Stimulated activated CD4-positive, alpha-beta T cell treated with anti-CD3 and anti-CD28 coated beads, TNF-alpha, amount 100 ng/mL, for 48 hours (primary cell): ENCODE data around the gene SLC2A4.
"Not testable (repeated sequence)": the region's sequence is repeated elsewhere in the genome, so short reads cannot be mapped to it uniquely, and the experiment has no call there.

Experiments used
- DNase-seq, 3 donors: peaks; one replicate each; pipeline ENCODE4 v3.0.0-alpha.2; 2020; ENCODE audit warnings: low read depth in 3 of 3

The SLC2A4 gene

DNA sequence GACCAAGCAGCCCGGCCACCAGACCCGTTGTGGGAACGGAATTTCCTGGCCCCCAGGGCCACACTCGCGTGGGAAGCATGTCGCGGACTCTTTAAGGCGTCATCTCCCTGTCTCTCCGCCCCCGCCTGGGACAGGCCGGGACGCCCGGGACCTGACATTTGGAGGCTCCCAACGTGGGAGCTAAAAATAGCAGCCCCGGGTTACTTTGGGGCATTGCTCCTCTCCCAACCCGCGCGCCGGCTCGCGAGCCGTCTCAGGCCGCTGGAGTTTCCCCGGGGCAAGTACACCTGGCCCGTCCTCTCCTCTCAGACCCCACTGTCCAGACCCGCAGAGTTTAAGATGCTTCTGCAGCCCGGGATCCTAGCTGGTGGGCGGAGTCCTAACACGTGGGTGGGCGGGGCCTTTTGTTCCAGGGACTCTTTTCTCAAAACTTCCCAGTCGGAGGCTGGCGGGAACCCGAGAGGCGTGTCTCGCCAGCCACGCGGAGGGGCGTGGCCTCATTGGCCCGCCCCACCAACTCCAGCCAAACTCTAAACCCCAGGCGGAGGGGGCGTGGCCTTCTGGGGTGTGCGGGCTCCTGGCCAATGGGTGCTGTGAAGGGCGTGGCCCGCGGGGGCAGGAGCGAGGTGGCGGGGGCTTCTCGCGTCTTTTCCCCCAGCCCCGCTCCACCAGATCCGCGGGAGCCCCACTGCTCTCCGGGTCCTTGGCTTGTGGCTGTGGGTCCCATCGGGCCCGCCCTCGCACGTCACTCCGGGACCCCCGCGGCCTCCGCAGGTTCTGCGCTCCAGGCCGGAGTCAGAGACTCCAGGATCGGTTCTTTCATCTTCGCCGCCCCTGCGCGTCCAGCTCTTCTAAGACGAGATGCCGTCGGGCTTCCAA is at the start of gene SLC2A4:
Gene SLC2A4, plus strand, starts transcription at position 645 of the 879 bp plus-strand sequence. Its CDS starts 217 bp downstream, at position 862.
- DNase-seq: peak; percentile 80 to 95 (median 85)

DNA sequence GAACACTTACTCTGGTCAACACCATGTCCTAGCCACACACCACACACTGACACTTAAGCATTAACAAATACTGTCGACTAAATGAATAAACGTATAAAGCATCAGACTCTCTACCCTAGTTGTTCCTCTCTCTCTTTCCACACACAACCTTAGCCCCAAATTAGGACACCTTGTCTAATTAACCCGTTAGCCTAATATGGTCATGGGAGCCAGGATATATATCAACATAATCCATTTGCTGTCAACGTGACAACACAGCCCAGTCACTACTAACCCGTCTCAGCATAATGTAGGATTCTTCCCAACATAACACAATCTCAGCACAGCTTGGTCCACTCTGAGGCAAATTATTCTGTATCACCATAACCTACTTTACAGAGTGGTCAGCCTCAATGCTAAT is 49.4 kb upstream of the SLC2A4 start:
- no peak for DNase-seq

DNA sequence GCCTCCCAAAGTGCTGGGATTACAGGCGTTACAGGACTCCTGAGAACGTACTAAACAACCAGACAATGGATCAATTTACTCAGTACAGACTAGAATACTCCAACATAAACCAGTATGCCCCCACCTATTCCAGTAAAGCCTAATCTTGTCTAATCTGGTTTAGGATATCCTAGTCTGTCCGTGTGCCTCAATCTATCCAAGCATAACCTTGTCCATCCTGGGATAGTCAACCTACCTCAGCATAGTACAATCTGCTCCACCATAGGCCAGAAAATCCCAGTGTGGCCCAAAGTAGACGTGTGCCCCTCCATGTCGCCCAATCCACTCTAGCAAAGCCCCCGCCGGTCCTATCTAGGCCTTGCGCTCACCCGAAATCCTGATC is 47.8 kb upstream of the SLC2A4 start:
- DNase-seq: no peak

DNA sequence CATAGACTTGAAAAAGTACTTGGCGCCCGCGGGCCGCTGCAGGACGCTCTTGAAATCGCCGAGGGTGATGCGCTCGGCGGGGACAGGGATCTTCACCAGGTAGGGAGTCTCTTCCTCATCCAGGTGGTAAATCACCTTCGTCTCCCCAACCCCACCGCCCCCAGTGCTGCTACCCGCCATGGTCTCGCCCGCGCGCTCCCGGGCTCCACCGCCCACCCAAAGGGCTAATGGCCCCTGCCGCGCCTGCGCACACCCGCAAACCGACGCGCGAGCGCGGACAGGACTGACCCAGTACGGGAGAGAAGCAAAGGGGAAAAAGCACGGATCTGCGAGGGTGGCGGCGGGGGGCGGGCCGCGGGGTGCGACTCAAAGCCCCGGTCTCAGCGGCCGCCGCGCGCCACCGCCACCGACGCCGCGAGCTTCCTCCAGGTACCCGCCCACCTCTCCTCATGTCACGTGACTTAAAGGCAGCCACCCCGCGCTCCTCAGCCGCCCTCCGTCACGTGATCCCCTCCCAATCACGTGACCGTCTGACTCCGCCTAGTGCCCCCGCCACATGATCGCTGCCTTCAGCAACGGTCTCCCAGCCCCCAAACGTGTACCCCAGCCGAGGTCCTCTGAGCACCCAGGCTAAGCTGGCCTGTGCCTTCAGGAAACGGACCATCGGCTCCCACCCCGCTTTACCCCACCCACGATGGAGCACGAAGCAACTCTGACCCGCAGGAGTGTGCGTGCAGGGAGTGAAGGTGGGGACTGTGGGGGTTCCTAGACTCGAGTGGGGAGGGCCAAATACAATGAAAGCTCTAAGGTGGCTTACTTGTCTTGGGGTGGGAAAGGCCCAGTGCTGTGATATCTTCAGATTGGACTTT is 47.2 kb upstream of the SLC2A4 start, which contains the start of gene DVL2:
Gene DVL2, minus strand, starts transcription at position 435 of the 869 bp plus-strand sequence. Its CDS starts 255 bp downstream, at position 180.
- peak; percentile 89 to 95 (median 92) for DNase-seq

DNA sequence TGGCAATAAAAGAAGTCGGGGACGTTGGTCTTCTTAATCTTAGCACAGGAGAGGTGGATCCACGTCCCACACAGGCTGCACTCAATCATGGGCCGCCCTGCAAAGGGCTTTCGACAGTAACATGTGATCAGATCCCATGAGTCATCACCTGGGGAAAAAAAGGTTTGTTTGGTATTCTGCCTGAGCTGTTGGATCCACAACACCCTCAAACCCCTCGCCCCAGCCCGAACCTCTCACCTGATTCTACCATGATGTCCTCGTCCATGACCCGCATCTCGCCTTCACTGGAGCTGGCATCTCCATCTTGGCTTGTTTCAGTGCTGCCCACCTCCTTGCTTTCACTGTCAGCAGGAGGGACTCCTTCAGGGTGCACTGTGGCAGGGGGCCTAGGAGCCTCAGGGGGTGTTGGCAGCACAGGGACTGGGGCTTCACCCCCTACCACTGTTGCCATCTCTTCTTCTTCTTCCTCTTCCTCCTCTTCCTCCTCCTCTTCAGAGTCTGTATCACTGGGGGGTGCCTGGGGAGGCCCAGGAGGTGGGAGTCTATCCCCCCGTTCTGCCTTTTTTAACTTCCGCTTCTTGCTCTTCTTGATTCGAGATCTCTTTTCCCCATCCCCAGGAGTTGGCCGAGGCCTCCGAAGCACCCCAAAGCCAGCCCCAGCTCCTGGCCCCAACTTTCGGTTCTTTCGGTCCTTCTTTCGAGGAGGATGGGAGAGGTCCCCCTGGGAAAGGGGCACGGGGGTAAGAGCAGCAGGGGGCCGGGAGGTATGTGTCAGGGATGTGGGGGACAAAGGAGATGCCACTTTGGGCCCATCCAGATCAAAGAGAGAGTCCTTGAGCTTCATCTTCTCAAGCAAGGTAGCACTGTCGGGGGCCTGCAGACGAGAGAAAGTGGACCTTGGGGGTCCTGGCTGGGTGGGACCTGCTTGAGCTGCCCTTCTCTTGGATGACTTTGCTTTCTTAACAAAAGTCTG is 45.5 kb upstream of the SLC2A4 start:
- DNase-seq: no peak

DNA sequence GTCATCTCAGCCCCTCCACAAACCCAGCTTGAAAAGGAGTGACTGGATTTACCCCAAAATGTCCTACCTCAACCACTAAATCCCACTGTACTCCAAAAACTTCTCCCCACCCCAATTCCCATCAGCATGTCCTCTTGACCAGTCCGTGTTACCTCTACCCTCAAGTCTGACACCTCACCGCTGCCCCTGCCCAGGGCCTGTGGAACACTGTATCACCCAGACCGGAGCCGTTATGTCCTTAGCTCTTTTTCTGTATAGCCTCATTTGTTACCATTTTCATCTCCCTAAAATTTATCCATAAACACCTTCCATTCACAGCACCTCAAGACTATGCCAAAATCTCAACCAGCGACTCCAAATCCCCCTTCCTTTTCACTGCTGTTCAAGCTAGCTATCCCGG is 44.7 kb upstream of the SLC2A4 start:
- no peak for DNase-seq

DNA sequence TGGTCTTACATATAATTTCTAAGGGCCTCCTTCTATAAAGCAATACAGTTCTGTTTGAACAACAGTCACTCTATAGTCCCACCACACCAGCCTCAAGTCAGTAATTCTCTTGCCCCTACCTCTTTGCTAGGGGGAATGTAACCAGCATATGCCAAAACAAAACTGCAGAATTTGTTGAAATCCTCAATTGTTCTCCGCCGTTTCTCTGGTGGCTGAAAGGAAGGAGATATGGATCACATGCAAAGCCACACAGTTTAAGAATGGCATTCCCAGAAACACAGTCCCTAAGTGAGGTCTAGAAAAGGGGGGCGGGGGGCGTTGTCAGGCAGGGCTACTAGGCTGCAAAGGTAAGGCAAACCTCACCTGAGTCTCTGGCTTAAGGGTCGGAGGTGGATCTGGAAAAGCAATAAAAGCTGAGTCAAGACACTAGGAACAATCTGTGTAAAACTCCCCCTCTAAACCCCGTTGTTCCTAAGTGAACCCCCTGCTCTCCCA is 44.2 kb upstream of the SLC2A4 start:
- no peak for DNase-seq

DNA sequence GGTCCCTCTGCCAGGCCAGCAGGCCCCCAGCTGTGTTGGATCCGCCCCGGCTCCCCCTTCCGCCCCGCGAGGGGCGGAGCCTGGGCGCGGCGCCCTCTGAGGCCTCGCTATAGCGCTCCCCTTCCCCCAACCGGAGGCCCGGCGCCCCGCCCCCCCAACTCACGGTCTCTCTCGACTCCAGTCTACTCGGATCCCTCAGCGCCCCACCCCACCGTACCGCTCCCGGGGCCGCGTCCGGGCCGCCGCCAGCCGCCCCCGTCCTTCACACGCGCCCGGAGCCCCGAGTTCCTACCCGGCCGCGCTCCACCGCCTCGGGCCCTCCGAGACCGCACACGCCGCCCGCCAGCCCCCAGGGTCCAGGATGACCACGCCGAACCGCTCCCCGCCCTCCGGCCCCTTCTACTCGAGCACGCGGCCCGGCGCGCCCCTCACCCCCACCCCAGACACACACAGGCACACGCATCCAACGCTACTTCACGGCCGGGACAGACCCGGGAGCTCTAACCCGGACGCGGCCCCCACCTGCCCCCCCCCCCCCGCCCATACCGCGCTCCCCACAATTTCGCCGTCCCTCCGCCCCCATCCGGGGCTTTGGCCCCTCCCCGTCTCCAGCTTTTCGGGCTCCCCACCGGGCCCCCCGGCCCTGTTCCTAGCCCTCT is 43.6 kb upstream of the SLC2A4 start:
- peak; percentile 70 to 83 (median 76) for DNase-seq

DNA sequence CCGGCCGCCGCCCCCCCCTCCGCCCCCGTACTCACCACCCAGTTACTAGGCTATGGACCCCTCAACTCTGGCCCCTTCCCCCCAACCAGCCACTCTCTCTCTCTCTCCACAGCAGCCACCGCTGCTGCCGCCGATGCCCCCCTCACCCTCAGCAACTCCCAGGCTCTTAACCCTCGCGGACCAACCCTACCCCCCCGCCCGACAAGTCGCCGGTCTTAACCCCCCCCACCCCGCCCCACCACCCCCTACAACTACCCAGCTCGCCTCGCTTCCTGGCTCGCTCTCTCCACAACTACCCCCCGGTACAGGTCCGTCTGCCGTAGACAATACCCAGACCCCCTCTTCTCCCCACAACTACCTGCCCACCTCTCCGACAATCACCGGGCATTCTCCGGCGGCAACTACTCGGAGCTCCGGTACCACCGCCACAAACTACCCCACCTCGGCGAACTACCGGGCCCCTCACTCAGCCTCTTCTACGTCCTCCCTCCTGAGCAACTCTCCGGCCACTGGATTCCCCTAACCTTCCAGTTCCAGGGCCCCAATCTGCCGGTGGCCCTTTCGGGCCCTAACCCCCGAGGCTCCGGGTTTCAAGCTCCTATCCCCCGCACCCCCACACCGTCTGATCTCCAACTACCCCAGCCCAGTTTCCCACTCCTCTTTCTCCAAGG is 43.0 kb upstream of the SLC2A4 start:
- no peak for DNase-seq

DNA sequence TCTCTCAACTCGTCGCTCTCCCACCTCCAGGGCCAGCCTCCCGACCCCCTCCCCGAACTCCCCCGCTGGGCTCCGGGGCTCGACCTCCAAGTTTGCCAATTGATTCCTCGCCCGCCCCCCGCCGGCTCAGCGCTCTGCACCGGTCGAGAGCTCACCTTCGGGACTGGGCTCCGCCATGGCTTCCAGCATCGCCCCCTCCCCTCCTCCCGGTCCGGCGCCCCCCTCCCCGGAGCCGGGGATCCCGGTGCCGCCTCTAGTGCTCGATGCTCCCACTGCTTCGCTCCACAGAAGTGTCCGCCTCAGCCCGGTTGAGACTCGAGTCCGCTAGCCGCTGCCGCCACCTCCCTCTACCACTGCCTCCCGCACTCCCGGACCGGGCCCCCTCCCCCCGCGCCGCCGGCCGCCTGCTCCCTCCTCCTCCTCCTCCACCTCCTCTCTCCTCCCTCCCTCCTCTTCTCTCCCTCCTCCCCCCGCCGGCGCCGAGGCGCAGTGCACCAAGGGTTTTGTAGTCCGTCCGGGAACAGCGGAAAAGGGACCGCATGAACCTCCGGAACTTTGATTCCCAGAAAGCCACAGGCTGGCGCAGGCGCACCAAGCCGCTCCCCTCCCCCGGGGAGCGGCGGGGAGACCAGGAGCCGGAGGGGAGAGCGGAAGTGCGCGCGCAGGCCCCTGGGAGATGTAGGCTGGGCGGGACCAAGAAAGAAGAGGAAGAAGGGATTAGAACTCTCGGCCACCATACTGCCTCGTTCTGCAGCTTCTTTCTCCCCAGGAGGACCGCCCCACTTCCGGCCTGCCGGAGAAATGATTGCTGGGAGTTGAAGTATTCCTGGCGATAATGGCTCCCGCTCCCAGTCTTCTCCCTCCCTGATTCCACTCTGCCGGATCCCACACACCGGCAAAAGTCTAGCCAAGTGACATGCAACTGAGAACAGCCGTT is 42.2 kb upstream of the SLC2A4 start, which contains the start of gene PHF23:
Gene PHF23, minus strand, starts transcription at position 367 of the 937 bp plus-strand sequence. Its CDS starts 178 bp downstream, at position 189.
- peak; percentile 93 to 97 (median 95) for DNase-seq

DNA sequence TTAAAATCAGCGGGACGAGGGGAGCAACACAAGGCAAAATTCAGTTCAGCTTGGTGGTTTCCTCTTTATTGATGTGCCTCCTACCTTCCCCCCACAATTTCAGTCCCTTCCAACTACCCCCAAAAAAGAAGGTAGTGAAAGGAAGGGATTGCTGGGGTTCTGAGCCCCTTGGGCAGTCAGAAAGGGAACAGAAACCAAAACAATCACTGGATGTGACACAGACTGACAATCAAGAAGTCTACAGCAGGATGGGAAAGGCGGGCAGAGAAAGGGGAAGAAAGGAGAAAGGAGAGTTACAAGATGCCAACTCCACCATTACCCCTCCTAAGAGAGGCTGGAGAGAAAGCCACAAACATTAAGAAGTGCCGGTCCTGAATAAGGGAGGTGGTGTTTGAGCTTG is 41.1 kb upstream of the SLC2A4 start:
- DNase-seq: no peak

DNA sequence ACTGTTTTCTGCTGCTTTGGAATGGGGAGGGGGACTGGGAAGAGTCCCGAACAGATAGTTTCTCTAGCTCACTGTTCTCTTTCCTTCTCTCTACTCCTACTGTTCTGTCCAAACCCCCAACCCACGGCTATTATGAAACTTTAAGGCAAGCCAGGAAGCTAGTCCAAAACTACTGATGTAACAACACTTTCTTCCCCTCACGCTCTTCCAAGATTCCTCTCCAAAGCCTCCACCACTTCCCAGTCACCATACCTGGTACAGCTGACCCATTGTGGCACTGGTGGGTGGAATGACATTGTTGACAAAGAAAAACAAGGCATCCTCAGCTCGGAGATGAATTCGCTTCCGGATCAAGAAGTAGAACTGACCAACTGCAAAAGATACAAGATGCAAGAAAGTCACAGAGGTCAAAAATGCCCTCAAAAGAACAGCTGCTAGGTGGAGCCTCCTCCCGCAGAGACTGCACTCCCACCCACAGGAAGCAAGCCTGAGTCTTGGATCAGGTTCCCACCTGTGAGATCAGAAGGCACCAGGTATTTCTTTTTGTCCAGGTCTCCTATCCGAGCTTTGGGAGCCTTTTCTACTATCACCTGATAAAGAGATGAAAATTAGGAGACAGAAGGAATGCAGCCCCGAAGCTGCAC is 40.3 kb upstream of the SLC2A4 start:
- no peak for DNase-seq

DNA sequence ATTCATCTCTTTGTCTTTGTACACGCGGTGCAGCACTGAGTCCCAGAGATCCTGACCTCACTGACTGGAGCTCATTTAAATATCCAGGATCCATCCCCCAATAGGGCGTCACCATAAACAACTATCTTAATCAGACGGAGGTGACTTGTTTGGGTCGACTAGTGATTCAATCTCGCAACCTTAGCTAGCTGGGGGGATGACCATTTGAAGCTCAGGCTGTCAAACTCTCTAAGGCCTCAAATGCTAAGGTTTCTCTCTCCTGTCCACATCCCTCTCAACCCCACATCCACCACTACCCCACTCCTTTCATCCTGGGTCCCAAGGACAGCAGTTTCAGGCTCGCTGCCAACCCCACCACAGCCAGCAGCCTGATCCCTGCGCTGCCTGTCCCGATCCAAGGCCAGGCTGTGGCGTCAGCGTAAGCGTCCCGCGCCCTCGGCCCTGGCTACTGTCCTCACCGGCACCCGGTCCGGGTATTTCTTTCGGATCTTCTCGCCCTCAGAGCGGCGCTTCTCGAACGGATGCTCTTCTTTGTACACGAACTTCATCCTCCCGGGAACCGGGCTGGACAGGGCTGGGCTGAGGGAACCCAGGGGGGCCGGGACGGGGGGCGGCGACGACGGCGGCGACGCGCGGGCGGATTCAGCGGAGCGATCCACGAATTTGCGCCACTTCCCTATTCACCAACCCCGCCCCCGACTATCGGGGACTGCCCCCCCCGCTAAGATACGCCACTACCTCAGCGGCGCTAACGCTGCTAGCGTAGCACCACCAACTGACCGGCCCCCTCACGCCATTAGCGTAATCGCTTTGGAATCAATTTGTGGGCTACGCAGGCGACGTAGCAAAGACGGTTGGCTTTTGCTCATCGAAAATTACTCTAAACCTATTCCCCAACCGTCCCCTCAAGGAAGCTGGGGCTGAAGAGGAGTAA is 39.5 kb upstream of the SLC2A4 start, which contains the start of gene GABARAP:
Gene GABARAP, minus strand, starts transcription at position 667 of the 934 bp plus-strand sequence. Its CDS starts 119 bp downstream, at position 548.
- peak; percentile 84 to 91 (median 89) for DNase-seq

DNA sequence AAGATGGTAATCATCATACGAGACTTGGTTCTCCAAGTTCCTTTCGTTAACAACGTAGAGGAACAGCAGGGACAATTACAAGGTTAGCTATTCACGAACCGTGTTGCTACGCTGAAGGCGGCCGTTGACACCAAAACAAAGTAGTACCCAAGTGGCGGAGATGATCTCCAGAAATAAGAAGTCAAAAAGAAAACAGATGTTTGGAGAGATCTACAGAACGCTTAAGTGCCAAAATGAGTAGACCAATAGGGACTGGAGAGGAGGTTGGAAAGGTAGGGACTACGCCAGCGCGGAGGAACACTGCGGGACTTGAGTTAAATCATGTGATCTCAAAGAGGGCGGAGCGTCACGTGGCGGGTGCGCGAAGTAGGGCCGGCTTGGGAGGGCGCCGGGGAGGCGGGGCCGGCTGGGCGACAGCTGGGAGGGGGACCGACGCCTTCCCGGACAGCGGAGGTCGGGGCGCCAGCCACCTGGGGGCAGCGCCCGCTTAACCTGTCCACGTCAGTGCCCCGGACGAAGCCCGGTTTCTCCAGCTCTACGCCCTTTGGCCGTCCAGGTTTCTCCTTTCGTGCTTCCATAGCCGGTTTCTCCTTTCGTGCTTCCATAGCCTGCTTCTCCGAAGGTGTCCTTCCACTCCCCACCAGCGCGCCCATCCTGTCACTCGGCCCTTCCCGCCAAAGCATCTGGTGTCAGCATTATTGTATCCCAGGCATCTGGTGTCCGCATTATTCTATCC is 38.6 kb upstream of the SLC2A4 start:
- peak; percentile 80 to 88 (median 83) for DNase-seq

DNA sequence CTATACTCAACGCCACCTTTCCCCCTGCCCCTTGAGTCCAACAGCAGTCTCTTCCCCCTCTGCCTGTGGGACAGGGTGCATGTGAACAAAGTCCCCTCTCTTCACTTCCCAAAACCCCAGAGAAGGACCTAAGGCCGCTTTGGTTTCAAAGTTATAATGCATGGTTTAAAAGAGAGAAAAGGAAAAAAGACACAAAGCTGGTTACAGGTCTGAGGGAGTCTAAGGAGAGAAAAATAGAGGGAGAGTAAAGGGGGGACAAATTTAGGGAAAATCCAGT is 38.1 kb upstream of the SLC2A4 start:
- DNase-seq: no peak

DNA sequence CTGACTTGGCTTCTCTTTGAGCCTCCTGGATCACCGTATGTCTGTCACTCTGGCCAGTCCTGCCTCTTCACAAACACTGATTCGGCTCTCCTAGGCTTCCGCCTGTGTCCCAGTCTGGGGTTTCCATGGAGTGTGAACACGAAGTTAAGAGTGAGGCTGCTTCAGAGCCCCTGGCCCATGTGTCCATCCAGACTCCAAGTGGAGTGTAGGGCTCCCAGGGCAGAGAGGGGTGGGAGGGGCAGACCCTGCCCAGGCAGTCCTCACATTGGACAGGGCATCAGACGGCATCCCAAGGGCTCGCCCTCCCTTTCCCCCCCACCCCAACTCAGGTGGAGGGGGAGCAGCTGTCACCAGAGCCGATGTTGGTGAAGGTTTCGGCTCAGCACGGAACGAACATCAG is 37.7 kb upstream of the SLC2A4 start:
- not testable (repeated sequence) for DNase-seq
